HG03064 (cell line): ENCODE measurements around the gene PNMA6E.

ENCODE experiments used
- ATAC-seq: cut with Tn5 transposase; IDR thresholded peaks from one replicate; pipeline ENCODE4 v1.9.1; 2021; ENCODE audit warnings: low read depth; ENCODE audit not compliant: unreplicated experiment

The PNMA6E gene

DNA sequence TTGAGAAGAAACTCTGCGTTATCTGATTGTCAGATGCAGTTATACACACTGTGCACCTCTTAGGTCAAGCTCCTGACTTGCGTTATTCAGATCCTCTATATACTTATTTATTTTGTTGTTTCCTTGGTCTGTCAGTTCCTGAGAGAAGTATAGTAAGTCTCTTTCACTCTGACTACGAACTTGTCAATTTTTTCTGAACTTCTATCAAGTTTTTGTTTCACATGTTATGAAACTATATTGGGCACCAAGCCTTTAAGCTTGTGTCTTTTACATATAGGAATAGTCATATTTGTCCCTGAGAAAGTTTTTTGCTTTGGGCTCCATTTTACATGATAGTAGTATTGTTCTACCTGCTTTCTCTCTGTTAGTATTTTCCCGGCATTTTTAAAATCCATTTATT, 35.5 kb downstream of the PNMA6E start:
- no peak for ATAC-seq

DNA sequence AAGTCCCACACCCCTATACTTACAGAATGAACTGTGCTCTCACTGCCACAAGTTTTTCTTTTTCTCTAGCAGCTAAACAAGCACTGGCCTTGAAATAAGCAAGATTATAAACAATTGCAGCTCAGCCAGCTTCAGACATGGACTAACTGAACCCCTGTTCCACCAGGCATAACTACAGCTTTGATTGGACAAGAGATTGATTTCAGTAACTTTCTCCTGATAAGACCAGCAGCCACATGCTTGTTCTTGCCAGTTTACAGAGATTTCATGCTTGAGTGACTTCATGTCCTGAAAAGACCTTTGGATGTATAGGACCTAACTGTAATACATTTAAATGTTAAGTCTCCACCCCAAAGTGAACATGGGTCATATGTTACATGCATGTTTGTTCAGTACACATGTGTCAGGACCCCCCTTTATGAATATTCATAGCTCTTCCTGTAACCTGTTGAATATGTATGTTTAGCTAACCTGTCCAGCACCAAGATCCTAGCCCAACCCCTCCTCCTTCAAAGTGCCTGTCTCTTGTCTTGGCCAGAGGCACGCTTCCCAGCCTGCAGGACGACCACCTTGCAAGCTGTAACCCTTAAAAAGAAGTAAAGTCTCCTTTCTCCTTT, 39.3 kb downstream of the PNMA6E start:
- ATAC-seq = no peak

- no peak for ATAC-seq
These were observed 43.3 kb downstream of the PNMA6E start for GRCh38 chrX:153357877-153358276.

DNA sequence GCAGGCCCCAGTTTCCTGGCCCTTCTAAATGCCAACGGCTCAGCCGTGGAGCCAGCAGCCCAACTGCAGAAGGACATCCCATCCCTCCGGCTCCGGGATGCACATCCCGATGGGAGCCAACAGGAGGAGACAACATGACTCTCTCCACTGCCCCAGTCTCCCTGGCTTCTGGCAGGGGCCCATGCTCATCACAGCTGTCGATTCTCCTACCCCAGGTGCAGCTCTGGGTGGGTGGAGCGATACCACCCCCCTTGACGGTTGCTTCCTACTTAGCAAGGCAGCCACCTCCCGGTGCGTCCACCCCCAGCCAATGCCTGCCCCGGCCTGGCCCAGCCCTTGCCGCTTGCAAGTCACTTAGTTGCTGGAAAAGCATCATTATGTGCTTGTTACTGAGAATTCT, 47.7 kb downstream of the PNMA6E start:
- no peak for ATAC-seq

DNA sequence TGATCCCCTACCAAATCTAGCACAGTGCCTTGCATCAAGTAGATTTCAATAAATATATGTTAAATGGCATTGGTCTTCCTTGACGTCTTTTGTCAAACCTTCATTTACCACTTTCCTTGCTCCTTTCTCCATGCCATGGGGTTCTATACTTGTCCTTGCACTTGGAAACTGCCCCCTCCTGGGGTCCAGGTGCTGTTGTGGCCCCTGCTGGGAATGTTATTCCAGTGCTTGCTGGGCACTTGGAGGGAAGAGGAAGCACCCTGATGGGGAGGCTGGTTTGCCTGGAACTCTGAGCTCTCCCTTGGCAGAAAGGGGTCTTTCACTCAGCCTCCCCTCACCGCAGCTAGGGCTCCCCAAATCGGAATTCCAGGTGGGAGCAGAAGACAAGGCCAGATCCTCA, 48.3 kb downstream of the PNMA6E start:
- no peak for ATAC-seq

- no peak for ATAC-seq
These were observed 49.2 kb downstream of the PNMA6E start for GRCh38 chrX:153351981-153352380.

- no peak for ATAC-seq
These were observed 51.2 kb downstream of the PNMA6E start for GRCh38 chrX:153349952-153350351.

- ATAC-seq = no peak
These were observed 52.7 kb downstream of the PNMA6E start for GRCh38 chrX:153348421-153348820.

GRCh38 chrX:153347530-153347929, 53.6 kb downstream of the PNMA6E start:
- ATAC-seq = no peak
